Body of pancreas (tissue), 4 donors: Measurements from ENCODE around the gene NUCB2.
"Not testable (repeated sequence)": the region's sequence is repeated elsewhere in the genome, so short reads cannot be mapped to it uniquely, and the experiment has no call there.

ENCODE experiments used
- CTCF ChIP-seq, 7 experiments: fragments of 450-650 bp in 4 of 7; fragments of 200-600 bp in 3 of 7; sonication (generic) in 3 of 7; IDR thresholded peaks; one replicate each; pipeline ENCODE4 v1.5.1; 2016 to 2019; ENCODE audit warnings: antibody characterized with exemption in 7 of 7
- POLR2A ChIP-seq, 3 donors: fragments of 450-650 bp; IDR thresholded peaks; one replicate each; pipeline ENCODE4 v1.6.1; 2016; ENCODE audit warnings: antibody characterized with exemption in 3 of 3, mild to moderate bottlenecking in 2 of 3

- not testable (repeated sequence) for TF ChIP-seq CTCF, POLR2A (IDR thresholded peaks at IDR 0.05)
These were observed 33.6 kb upstream of the NUCB2 start for GRCh38 chr11:17242954-17243353.
